Breast epithelium (tissue), 3 donors: ENCODE results near the gene KRT26.

Experiments used
- POLR2AphosphoS5 ChIP-seq, 3 donors: sonication (generic); formaldehyde crosslinking; IDR thresholded peaks; one replicate each; pipeline ENCODE4 v1.6.1; 2017; ENCODE audit warnings: antibody characterized with exemption in 3 of 3
- TF ChIP-seq, protein P1 (sequence below), 3 donors: fragments of 450-650 bp; IDR thresholded peaks; one replicate each; pipeline ENCODE4 v1.5.1; 2016 to 2017; ENCODE audit warnings: antibody characterized with exemption in 3 of 3, mild to moderate bottlenecking in 3 of 3, moderate library complexity in 3 of 3

DNA sequence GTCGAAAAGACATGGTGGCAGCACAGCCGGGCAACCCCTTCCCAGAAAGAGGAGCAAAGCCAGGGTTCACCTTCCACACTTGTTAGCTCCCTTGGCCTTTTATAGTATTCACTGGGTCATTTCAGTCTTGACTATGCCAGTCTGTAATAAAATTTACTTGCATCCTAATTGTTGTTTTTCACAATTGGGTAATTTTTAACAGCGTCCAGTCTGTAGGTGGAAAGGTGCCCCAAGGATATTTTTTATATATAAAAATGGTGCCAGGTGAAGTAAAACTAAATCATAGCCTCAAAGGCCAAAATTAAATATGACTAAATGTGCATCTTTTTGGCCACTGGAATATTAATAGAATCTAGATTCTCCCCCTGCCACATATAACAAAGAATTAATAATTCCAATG lies at the start of gene KRT26:
- TF ChIP-seq, protein P1, sequence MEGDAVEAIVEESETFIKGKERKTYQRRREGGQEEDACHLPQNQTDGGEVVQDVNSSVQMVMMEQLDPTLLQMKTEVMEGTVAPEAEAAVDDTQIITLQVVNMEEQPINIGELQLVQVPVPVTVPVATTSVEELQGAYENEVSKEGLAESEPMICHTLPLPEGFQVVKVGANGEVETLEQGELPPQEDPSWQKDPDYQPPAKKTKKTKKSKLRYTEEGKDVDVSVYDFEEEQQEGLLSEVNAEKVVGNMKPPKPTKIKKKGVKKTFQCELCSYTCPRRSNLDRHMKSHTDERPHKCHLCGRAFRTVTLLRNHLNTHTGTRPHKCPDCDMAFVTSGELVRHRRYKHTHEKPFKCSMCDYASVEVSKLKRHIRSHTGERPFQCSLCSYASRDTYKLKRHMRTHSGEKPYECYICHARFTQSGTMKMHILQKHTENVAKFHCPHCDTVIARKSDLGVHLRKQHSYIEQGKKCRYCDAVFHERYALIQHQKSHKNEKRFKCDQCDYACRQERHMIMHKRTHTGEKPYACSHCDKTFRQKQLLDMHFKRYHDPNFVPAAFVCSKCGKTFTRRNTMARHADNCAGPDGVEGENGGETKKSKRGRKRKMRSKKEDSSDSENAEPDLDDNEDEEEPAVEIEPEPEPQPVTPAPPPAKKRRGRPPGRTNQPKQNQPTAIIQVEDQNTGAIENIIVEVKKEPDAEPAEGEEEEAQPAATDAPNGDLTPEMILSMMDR (IDR thresholded peaks at IDR 0.05), result no peak
- TF ChIP-seq POLR2AphosphoS5 (IDR thresholded peaks at IDR 0.05), result no peak
